HG02840 (cell line): ENCODE results near the gene P2RX1.
"Not testable (repeated sequence)": the region's sequence is repeated elsewhere in the genome, so short reads cannot be mapped to it uniquely, and the experiment has no call there.

Experiments
- ATAC-seq: cut with Tn5 transposase; IDR thresholded peaks from one replicate; pipeline ENCODE4 v1.9.1; 2021; ENCODE audit warnings: mild to moderate bottlenecking, moderate library complexity, moderate number of reproducible peaks; ENCODE audit not compliant: unreplicated experiment, low FRiP score

P2RX1 gene

GRCh38 chr17:3952186-3952585 is 35.9 kb upstream of the P2RX1 start:
- no peak for ATAC-seq

- ATAC-seq = no peak
Observed at GRCh38 chr17:3951420-3951819, 35.2 kb upstream of the P2RX1 start.

GRCh38 chr17:3951003-3951402 is 34.7 kb upstream of the P2RX1 start:
- no peak for ATAC-seq

GRCh38 chr17:3950584-3950983 is 34.3 kb upstream of the P2RX1 start:
- no peak for ATAC-seq

GRCh38 chr17:3949418-3949817 is 33.2 kb upstream of the P2RX1 start:
- no peak for ATAC-seq

- ATAC-seq = not testable (repeated sequence)
Observed at GRCh38 chr17:3948551-3948950, 32.3 kb upstream of the P2RX1 start.

GRCh38 chr17:3947318-3947810 is 31.1 kb upstream of the P2RX1 start:
- no peak for ATAC-seq

- no peak for ATAC-seq
Observed at GRCh38 chr17:3946711-3947235, 30.5 kb upstream of the P2RX1 start.

- ATAC-seq = no peak
Observed at GRCh38 chr17:3944485-3945388, 28.5 kb upstream of the P2RX1 start.

- ATAC-seq = no peak
Observed at GRCh38 chr17:3943240-3943891, 27.1 kb upstream of the P2RX1 start.

- no peak for ATAC-seq
Observed at GRCh38 chr17:3940965-3941698, 24.9 kb upstream of the P2RX1 start.

- no peak for ATAC-seq
Observed at GRCh38 chr17:3937359-3937758, 21.1 kb upstream of the P2RX1 start.

GRCh38 chr17:3935825-3936355 is 19.6 kb upstream of the P2RX1 start:
- no peak for ATAC-seq

GRCh38 chr17:3935140-3935542 is 18.9 kb upstream of the P2RX1 start:
- ATAC-seq = no peak

GRCh38 chr17:3929764-3930163 is 13.5 kb upstream of the P2RX1 start:
- no peak for ATAC-seq

GRCh38 chr17:3929181-3929580 is 12.9 kb upstream of the P2RX1 start:
- no peak for ATAC-seq

GRCh38 chr17:3928406-3928805 is 12.1 kb upstream of the P2RX1 start:
- ATAC-seq = no peak

GRCh38 chr17:3927628-3928340 is 11.5 kb upstream of the P2RX1 start:
- no peak for ATAC-seq

- ATAC-seq = no peak
Observed at GRCh38 chr17:3926860-3927627, 10.8 kb upstream of the P2RX1 start.
